Neural cell (in vitro differentiated cells): ENCODE results near the gene PDLIM5. TPM values are rescaled to one million over a fixed set of nuclear protein-coding genes. Genes with fewer than 3 reads are reported as not detected.

Experiments used
- H2AFZ ChIP-seq: fragments of 200-600, 300-800 bp; sonication (generic), shearing (Covaris generic); 2 replicates; pipeline ENCODE4 v1.6.0; 2014; ENCODE audit warnings: low read depth, mild to moderate bottlenecking, antibody characterized with exemption, low read length, moderate library complexity
- H3F3A ChIP-seq: fragments of 200-600 bp; shearing (Covaris generic); 2 replicates; pipeline ENCODE4 v1.6.1; 2016; ENCODE audit warnings: mild to moderate bottlenecking, moderate library complexity, mixed read lengths, antibody characterized with exemption, low read length; ENCODE audit not compliant: insufficient read depth, poor library complexity, severe bottlenecking
- H3K27ac ChIP-seq: fragments of 200-600, 300-800 bp; sonication (generic), shearing (Covaris generic); 2 replicates; pipeline ENCODE4 v1.5.1; 2014; ENCODE audit warnings: mild to moderate bottlenecking, low read length, moderate library complexity
- H3K27me3 ChIP-seq: fragments of 300-800, 200-600 bp; sonication (generic), shearing (Covaris generic); 2 replicates; pipeline ENCODE4 v1.6.0; 2014; ENCODE audit warnings: mild to moderate bottlenecking, low read depth, low read length, moderate library complexity; ENCODE audit not compliant: insufficient read depth
- H3K36me3 ChIP-seq: fragments of 300-800, 200-600 bp; sonication (generic), shearing (Covaris generic); 2 replicates; pipeline ENCODE4 v1.5.1; 2014; ENCODE audit warnings: mild to moderate bottlenecking, antibody characterized with exemption, low read length, moderate library complexity; ENCODE audit not compliant: insufficient read depth
- H3K4me2 ChIP-seq: fragments of 300-800, 200-600 bp; sonication (generic), shearing (Covaris generic); 2 replicates; pipeline ENCODE4 v1.6.0; 2014; ENCODE audit warnings: mild to moderate bottlenecking, low read length
- H3K4me3 ChIP-seq: fragments of 300-800, 200-600 bp; sonication (generic), shearing (Covaris generic); 2 replicates; pipeline ENCODE4 v1.5.1; 2014; ENCODE audit warnings: mild to moderate bottlenecking, low read length, moderate library complexity
- H3K79me2 ChIP-seq: fragments of 200-600 bp; shearing (Covaris generic); replicated peaks from 2 replicates; pipeline ENCODE4 v1.6.0; 2014; ENCODE audit warnings: mild to moderate bottlenecking, low read length, moderate library complexity; ENCODE audit not compliant: insufficient read depth
- H3K9ac ChIP-seq: fragments of 300-800, 200-600 bp; sonication (generic), shearing (Covaris generic); 2 replicates; pipeline ENCODE4 v1.6.1; 2016; ENCODE audit warnings: mild to moderate bottlenecking, low read length, mixed read lengths
- H3K9me2 ChIP-seq: fragments of 200-600 bp; shearing (Covaris generic); 2 replicates; pipeline ENCODE4 v1.6.1; 2016; ENCODE audit warnings: mild to moderate bottlenecking, low read length, mixed read lengths; ENCODE audit not compliant: insufficient read depth
- H3K9me3 ChIP-seq: fragments of 200-600, 300-800 bp; sonication (generic), shearing (Covaris generic); 2 replicates; pipeline ENCODE4 v1.6.1; 2016; ENCODE audit warnings: mild to moderate bottlenecking, mixed run types, low read length, moderate library complexity, mixed read lengths
- H4K20me1 ChIP-seq: fragments of 200-600 bp; shearing (Covaris generic); 2 replicates; pipeline ENCODE4 v1.6.1; 2016; ENCODE audit warnings: mild to moderate bottlenecking, mixed run types; ENCODE audit not compliant: insufficient read depth
- EP300 ChIP-seq: fragments of 450-650 bp; conservative IDR thresholded peaks from 2 replicates; pipeline ENCODE4 v1.6.1; 2014; ENCODE audit warnings: antibody characterized with exemption, mild to moderate bottlenecking, moderate library complexity; ENCODE audit not compliant: poor library complexity, severe bottlenecking
- EZH2 ChIP-seq: fragments of 200-600, 300-800 bp; shearing (Covaris generic), sonication (generic); IDR thresholded peaks from 2 replicates; pipeline ENCODE4 v1.6.1; 2014; ENCODE audit warnings: antibody characterized with exemption, low read length, borderline replicate concordance, mild to moderate bottlenecking; ENCODE audit not compliant: insufficient read depth, poor library complexity, severe bottlenecking
- MXI1 ChIP-seq: fragments of 450-650 bp; conservative IDR thresholded peaks from 2 replicates; pipeline ENCODE4 v1.6.1; 2014; ENCODE audit warnings: antibody characterized with exemption, mild to moderate bottlenecking; ENCODE audit not compliant: poor library complexity, severe bottlenecking
- POLR2AphosphoS5 ChIP-seq: IDR thresholded peaks from 2 replicates; pipeline ENCODE4 v1.6.1; 2012
- RAD21 ChIP-seq: fragments of 450-650 bp; conservative IDR thresholded peaks from 2 replicates; pipeline ENCODE4 v1.6.1; 2014; ENCODE audit warnings: antibody characterized with exemption, mild to moderate bottlenecking, moderate library complexity
- SMC3 ChIP-seq: fragments of 450-650 bp; conservative IDR thresholded peaks from 2 replicates; pipeline ENCODE4 v1.6.1; 2014; ENCODE audit warnings: antibody characterized with exemption, mild to moderate bottlenecking, moderate library complexity; ENCODE audit not compliant: poor library complexity
- TAF1 ChIP-seq: IDR thresholded peaks from 2 replicates; pipeline ENCODE4 v1.6.1; 2012; ENCODE audit warnings: low read depth
- polyA plus RNA-seq: library from polyadenylated mRNA; depleted of rRNA; stranded (reverse); fragments of >200 nt; gene quantifications from 2 replicates; pipeline ENCODE4 v1.2.3, GENCODE V29; 2014
- TF ChIP-seq, protein P1 (sequence below): fragments of 450-650 bp; IDR thresholded peaks from 2 replicates; pipeline ENCODE4 v1.5.1; 2014; ENCODE audit warnings: antibody characterized with exemption, mild to moderate bottlenecking, moderate library complexity; ENCODE audit not compliant: poor library complexity, severe bottlenecking
- TF ChIP-seq, protein P2 (sequence below): IDR thresholded peaks from 2 replicates; pipeline ENCODE4 v1.6.1; 2012; ENCODE audit warnings: borderline replicate concordance

PDLIM5 gene
- polyA plus RNA-seq, 1 donor from 2014 or later: 1.6 TPM

DNA sequence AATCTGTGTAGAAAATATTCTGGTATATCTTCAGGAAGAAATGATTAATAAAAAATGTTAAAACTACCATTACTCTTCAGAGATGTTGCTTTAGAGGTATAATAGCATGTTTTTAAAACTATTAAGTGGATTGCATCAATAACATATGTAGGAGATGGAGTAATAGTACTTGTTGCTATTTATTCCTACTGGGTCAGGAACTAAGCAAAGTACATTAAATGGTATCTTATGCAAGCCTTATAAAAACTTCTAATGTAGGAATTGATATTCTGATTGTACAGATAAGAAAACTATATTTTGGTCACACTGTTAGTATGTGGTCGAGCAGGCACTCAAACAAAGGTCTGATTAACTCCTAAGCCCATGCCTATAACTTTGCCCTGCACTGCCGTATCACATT, 31.4 kb upstream of the PDLIM5 start:
- H3K36me3 ChIP-seq: no peaks in the 10 kb centered on the region
- H3K4me3 ChIP-seq: no peak overlapping the region
- no peak overlapping the region for H3K27ac ChIP-seq
- H3K9me2 ChIP-seq: no peaks in the 10 kb centered on the region
- TF ChIP-seq EZH2 (no peak), POLR2AphosphoS5 (no peak), EP300 (no peak), MXI1 (no peak), RAD21 (no peak), TAF1 (no peak), SMC3 (no peak)
- TF ChIP-seq, protein P1, sequence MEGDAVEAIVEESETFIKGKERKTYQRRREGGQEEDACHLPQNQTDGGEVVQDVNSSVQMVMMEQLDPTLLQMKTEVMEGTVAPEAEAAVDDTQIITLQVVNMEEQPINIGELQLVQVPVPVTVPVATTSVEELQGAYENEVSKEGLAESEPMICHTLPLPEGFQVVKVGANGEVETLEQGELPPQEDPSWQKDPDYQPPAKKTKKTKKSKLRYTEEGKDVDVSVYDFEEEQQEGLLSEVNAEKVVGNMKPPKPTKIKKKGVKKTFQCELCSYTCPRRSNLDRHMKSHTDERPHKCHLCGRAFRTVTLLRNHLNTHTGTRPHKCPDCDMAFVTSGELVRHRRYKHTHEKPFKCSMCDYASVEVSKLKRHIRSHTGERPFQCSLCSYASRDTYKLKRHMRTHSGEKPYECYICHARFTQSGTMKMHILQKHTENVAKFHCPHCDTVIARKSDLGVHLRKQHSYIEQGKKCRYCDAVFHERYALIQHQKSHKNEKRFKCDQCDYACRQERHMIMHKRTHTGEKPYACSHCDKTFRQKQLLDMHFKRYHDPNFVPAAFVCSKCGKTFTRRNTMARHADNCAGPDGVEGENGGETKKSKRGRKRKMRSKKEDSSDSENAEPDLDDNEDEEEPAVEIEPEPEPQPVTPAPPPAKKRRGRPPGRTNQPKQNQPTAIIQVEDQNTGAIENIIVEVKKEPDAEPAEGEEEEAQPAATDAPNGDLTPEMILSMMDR: no peak
- TF ChIP-seq, protein P2, sequence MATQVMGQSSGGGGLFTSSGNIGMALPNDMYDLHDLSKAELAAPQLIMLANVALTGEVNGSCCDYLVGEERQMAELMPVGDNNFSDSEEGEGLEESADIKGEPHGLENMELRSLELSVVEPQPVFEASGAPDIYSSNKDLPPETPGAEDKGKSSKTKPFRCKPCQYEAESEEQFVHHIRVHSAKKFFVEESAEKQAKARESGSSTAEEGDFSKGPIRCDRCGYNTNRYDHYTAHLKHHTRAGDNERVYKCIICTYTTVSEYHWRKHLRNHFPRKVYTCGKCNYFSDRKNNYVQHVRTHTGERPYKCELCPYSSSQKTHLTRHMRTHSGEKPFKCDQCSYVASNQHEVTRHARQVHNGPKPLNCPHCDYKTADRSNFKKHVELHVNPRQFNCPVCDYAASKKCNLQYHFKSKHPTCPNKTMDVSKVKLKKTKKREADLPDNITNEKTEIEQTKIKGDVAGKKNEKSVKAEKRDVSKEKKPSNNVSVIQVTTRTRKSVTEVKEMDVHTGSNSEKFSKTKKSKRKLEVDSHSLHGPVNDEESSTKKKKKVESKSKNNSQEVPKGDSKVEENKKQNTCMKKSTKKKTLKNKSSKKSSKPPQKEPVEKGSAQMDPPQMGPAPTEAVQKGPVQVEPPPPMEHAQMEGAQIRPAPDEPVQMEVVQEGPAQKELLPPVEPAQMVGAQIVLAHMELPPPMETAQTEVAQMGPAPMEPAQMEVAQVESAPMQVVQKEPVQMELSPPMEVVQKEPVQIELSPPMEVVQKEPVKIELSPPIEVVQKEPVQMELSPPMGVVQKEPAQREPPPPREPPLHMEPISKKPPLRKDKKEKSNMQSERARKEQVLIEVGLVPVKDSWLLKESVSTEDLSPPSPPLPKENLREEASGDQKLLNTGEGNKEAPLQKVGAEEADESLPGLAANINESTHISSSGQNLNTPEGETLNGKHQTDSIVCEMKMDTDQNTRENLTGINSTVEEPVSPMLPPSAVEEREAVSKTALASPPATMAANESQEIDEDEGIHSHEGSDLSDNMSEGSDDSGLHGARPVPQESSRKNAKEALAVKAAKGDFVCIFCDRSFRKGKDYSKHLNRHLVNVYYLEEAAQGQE: no peak
- no peaks in the 10 kb centered on the region for H4K20me1 ChIP-seq
- no peak overlapping the region for H3K4me2 ChIP-seq
- no peaks in the 10 kb centered on the region for H3K9me3 ChIP-seq
- no peaks in the 10 kb centered on the region for H3K27me3 ChIP-seq
- H3F3A ChIP-seq: no peaks in the 10 kb centered on the region
- no peak overlapping the region for H2AFZ ChIP-seq
- no peaks in the 10 kb centered on the region for H3K79me2 ChIP-seq
- no peak overlapping the region for H3K9ac ChIP-seq

DNA sequence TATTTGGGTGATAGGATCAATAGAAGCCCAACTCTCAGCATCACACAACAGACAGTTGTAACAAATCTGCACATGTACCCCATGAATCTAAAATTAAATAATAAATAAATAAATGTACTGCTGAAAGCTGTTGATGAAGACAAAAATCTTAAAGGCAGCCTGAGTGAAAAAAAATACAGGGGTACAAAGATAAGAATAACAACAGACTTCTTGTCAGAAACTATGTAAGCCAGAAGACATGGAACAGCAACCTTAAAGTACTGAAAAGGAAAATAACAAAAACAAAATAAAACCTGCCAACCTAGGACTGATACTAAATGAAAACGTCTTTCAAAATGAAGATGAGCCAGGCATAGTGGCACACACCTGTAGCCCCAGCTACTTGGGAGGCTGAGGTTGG, 25.0 kb upstream of the PDLIM5 start:
- no peaks in the 10 kb centered on the region for H3F3A ChIP-seq
- no peak overlapping the region for H3K4me2 ChIP-seq
- H3K27ac ChIP-seq: no peak overlapping the region
- H2AFZ ChIP-seq: no peak overlapping the region
- no peak overlapping the region for H3K9ac ChIP-seq
- H4K20me1 ChIP-seq: no peaks in the 10 kb centered on the region
- H3K9me2 ChIP-seq: no peaks in the 10 kb centered on the region
- H3K79me2 ChIP-seq: no peaks in the 10 kb centered on the region
- TF ChIP-seq RAD21: no peak
- TF ChIP-seq MXI1: no peak
- TF ChIP-seq TAF1: no peak
- no peak for TF ChIP-seq POLR2AphosphoS5
- TF ChIP-seq EP300: no peak
- no peak for TF ChIP-seq SMC3
- TF ChIP-seq EZH2: no peak
- TF ChIP-seq, protein P1: no peak
- TF ChIP-seq, protein P2: no peak
- H3K27me3 ChIP-seq: no peaks in the 10 kb centered on the region
- no peaks in the 10 kb centered on the region for H3K36me3 ChIP-seq
- H3K9me3 ChIP-seq: peaks cover 6% of the 10 kb centered on the region
- H3K4me3 ChIP-seq: no peak overlapping the region
